ENCODE results near the gene SLC25A24.

SLC25A24 gene

DNA sequence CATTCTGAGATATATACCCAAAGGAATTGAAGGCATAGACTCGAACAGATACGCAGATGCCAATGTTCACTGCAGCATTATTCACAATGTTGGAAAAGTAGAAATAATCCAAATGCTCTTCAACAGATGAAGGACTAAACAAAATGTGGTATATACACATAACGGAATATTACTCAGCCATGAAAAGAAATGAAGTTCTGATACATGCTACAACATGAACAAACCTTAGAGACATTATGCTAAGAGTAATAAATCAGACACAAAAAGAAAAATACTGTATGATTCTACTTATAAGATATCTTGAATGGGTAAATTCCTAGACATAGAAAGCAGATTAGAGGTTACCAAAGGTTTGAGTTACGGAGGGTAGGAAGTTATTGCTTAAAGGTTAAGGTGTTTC is 57.9 kb downstream of the SLC25A24 start:
- TF ChIP-seq, protein P1, sequence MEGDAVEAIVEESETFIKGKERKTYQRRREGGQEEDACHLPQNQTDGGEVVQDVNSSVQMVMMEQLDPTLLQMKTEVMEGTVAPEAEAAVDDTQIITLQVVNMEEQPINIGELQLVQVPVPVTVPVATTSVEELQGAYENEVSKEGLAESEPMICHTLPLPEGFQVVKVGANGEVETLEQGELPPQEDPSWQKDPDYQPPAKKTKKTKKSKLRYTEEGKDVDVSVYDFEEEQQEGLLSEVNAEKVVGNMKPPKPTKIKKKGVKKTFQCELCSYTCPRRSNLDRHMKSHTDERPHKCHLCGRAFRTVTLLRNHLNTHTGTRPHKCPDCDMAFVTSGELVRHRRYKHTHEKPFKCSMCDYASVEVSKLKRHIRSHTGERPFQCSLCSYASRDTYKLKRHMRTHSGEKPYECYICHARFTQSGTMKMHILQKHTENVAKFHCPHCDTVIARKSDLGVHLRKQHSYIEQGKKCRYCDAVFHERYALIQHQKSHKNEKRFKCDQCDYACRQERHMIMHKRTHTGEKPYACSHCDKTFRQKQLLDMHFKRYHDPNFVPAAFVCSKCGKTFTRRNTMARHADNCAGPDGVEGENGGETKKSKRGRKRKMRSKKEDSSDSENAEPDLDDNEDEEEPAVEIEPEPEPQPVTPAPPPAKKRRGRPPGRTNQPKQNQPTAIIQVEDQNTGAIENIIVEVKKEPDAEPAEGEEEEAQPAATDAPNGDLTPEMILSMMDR (IDR thresholded peaks at IDR 0.05; ENCODE audit: low read length) = no peak
- TF ChIP-seq EZH2 (IDR thresholded peaks at IDR 0.05; ENCODE audit: borderline replicate concordance, low read length) = no peak
- Histone ChIP-seq H3K4me3 (ENCODE audit: low read depth, low read length, poor library complexity, severe bottlenecking) (no peak overlapping the region), H3K27me3 (ENCODE audit: insufficient read depth, low read length) (no peaks in the 10 kb centered on the region; the same call in 1 of the 2 replicates), H2AFZ (ENCODE audit: low read length) (no peak overlapping the region), H3K9ac (ENCODE audit: low read length) (no peak overlapping the region), H3K79me2 (ENCODE audit: insufficient read depth, low read length) (no peaks in the 10 kb centered on the region), H3K4me1 (ENCODE audit: insufficient read depth, low read length, severe bottlenecking) (no peaks in the 10 kb centered on the region), H3K9me2 (ENCODE audit: low read depth, low read length) (no peaks in the 10 kb centered on the region), H4K20me1 (ENCODE audit: insufficient read depth, low read length) (no peaks in the 10 kb centered on the region), H3K36me3 (ENCODE audit: insufficient read depth, low read length) (no peaks in the 10 kb centered on the region), H3K9me3 (ENCODE audit: low read length) (no peaks in the 10 kb centered on the region), H3K27ac (ENCODE audit: low read depth, low read length, poor library complexity, severe bottlenecking) (no peak overlapping the region), H3F3A (ENCODE audit: insufficient read depth, low read length) (no peaks in the 10 kb centered on the region), H3K4me2 (ENCODE audit: low read length) (no peak overlapping the region)

DNA sequence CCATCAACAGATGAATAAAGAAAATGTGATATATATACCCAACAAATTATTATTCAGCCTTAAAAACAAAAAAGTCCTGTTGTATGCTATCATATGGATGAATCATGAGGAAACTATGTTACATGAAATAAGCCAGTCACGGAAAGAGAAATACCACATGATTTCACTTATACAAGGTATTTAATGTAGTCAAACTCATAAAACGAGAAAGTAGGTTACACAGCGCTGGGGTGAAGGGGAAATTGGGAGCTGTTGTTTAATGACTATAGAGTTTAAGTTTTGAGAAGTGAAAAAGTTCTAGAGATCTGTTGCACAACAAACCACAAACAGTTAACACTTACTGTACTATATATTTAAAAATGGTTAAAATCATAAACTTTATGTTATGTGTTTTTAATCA is 58.5 kb downstream of the SLC25A24 start:
- no peaks in the 10 kb centered on the region for H3K9me2 ChIP-seq (ENCODE audit: low read depth, low read length)
- H3K4me2 ChIP-seq (ENCODE audit: low read length) = no peak overlapping the region
- no peaks in the 10 kb centered on the region for H3K36me3 ChIP-seq (ENCODE audit: insufficient read depth, low read length)
- TF ChIP-seq, protein P1 (IDR thresholded peaks at IDR 0.05; ENCODE audit: low read length) = no peak
- TF ChIP-seq EZH2 (IDR thresholded peaks at IDR 0.05; ENCODE audit: borderline replicate concordance, low read length) = no peak
- no peak overlapping the region for H3K27ac ChIP-seq (ENCODE audit: low read depth, low read length, poor library complexity, severe bottlenecking)
- no peaks in the 10 kb centered on the region for H3K4me1 ChIP-seq (ENCODE audit: insufficient read depth, low read length, severe bottlenecking)
- no peaks in the 10 kb centered on the region for H3K9me3 ChIP-seq (ENCODE audit: low read length)
- no peaks in the 10 kb centered on the region for H4K20me1 ChIP-seq (ENCODE audit: insufficient read depth, low read length)
- no peaks in the 10 kb centered on the region; the same call in 1 of the 2 replicates for H3K27me3 ChIP-seq (ENCODE audit: insufficient read depth, low read length)
- no peaks in the 10 kb centered on the region for H3F3A ChIP-seq (ENCODE audit: insufficient read depth, low read length)
- H2AFZ ChIP-seq (ENCODE audit: low read length) = no peak overlapping the region
- H3K79me2 ChIP-seq (ENCODE audit: insufficient read depth, low read length) = no peaks in the 10 kb centered on the region
- H3K9ac ChIP-seq (ENCODE audit: low read length) = no peak overlapping the region
- H3K4me3 ChIP-seq (ENCODE audit: low read depth, low read length, poor library complexity, severe bottlenecking) = no peak overlapping the region

DNA sequence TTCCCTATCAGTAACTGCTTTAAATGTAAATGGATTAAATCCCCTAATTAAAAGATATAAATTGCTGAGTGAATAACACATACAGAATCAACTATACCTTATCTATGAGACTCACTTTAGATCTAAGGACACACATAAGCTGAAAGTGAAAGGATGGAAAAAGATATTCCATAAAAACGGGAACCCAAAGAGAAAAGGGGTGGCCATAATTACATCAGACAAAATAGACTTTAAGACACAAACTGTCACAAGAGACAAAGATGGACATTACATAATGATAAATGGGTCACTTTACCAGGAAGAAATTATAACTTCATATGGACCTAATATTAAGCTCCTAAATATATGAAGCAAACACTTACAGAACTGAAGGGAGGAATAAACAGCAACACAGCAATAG is 59.2 kb downstream of the SLC25A24 start:
- TF ChIP-seq EZH2 (IDR thresholded peaks at IDR 0.05; ENCODE audit: borderline replicate concordance, low read length) = no peak
- TF ChIP-seq, protein P1 (IDR thresholded peaks at IDR 0.05; ENCODE audit: low read length) = no peak

More for the DNA sequence above, 59.2 kb downstream of the SLC25A24 start:
- Histone ChIP-seq H3F3A (ENCODE audit: insufficient read depth, low read length) (no peaks in the 10 kb centered on the region), H2AFZ (ENCODE audit: low read length) (no peak overlapping the region), H4K20me1 (ENCODE audit: insufficient read depth, low read length) (no peaks in the 10 kb centered on the region), H3K4me3 (ENCODE audit: low read depth, low read length, poor library complexity, severe bottlenecking) (no peak overlapping the region), H3K27me3 (ENCODE audit: insufficient read depth, low read length) (no peaks in the 10 kb centered on the region; the same call in 1 of the 2 replicates), H3K79me2 (ENCODE audit: insufficient read depth, low read length) (no peaks in the 10 kb centered on the region), H3K36me3 (ENCODE audit: insufficient read depth, low read length) (no peaks in the 10 kb centered on the region), H3K4me1 (ENCODE audit: insufficient read depth, low read length, severe bottlenecking) (no peaks in the 10 kb centered on the region), H3K9ac (ENCODE audit: low read length) (no peak overlapping the region), H3K9me3 (ENCODE audit: low read length) (no peaks in the 10 kb centered on the region), H3K4me2 (ENCODE audit: low read length) (no peak overlapping the region), H3K9me2 (ENCODE audit: low read depth, low read length) (no peaks in the 10 kb centered on the region), H3K27ac (ENCODE audit: low read depth, low read length, poor library complexity, severe bottlenecking) (no peak overlapping the region)

Measured in OCI-LY1 (cell line).